HEK293 (cell line): ENCODE data around the gene MGAT5B.

Source experiments
- CTCF ChIA-PET: fragments of 350-600 bp; formaldehyde crosslinking; extraction: SDS; loops from one replicate; lab custom pipeline; 2021; ENCODE audit warnings: antibody characterized with exemption; lab: Yijun Ruan, JAX
- POLR2A ChIA-PET: fragments of 300-600 bp; formaldehyde crosslinking; extraction: SDS; loops from one replicate; lab custom pipeline; 2020; ENCODE audit warnings: antibody characterized with exemption, inconsistent platforms; lab: Yijun Ruan, JAX
- H3K27ac ChIP-seq: fragments of 200-500 bp; sonication (Bioruptor generic); 2 replicates; pipeline ENCODE4 v1.5.1; 2014; ENCODE audit warnings: low read depth, low read length, control low read depth, inconsistent platforms; ENCODE audit errors: extremely low read depth
- H3K36me3 ChIP-seq, 2 experiments: fragments of 200-500 bp in 1 of 2; sonication (Bioruptor generic) in 1 of 2; 1 replicate in 1 of 2; 2 replicates in 1 of 2; pipeline ENCODE4 v1.5.1; 2014 to 2017; ENCODE audit warnings: inconsistent platforms in 2 of 2, low read length in 2 of 2; ENCODE audit not compliant: control insufficient read depth in 2 of 2, insufficient read depth in 1 of 2
- H3K4me1 ChIP-seq: fragments of 200-500 bp; sonication (Bioruptor generic); 2 replicates; pipeline ENCODE4 v1.5.1; 2014; ENCODE audit warnings: mild to moderate bottlenecking, low read length, inconsistent platforms; ENCODE audit not compliant: control insufficient read depth, insufficient read depth
- H3K4me3 ChIP-seq: 2 replicates; pipeline ENCODE4 v1.5.1; 2011; ENCODE audit warnings: low read depth, mild to moderate bottlenecking, control low read depth, low read length, moderate library complexity
- H3K9me3 ChIP-seq: fragments of 200-500 bp; sonication (Bioruptor generic); 2 replicates; pipeline ENCODE4 v1.5.1; 2014; ENCODE audit warnings: low read depth, low read length, inconsistent platforms; ENCODE audit not compliant: control insufficient read depth, insufficient read depth
- HOXD13 ChIP-seq: sonication (generic); formaldehyde crosslinking; IDR thresholded peaks from 2 replicates; pipeline ENCODE4 v1.8.0; 2022; ENCODE audit warnings: missing genetic modification reagents, borderline replicate concordance
- KLF17 ChIP-seq: fragments of 450-650 bp; formaldehyde crosslinking; IDR thresholded peaks from 2 replicates; pipeline ENCODE4 v1.5.1; 2016; ENCODE audit warnings: missing biosample characterization, missing genetic modification characterization
- KLF8 ChIP-seq: fragments of 450-650 bp; formaldehyde crosslinking; IDR thresholded peaks from 2 replicates; pipeline ENCODE4 v1.5.1; 2016; ENCODE audit warnings: missing biosample characterization, missing genetic modification characterization
- PRDM1 ChIP-seq: fragments of 450-650 bp; formaldehyde crosslinking; IDR thresholded peaks from 2 replicates; pipeline ENCODE4; 2016; ENCODE audit warnings: missing biosample characterization, missing genetic modification characterization
- TCF7L2 ChIP-seq: IDR thresholded peaks from 2 replicates; pipeline ENCODE4 v1.6.1; 2011; ENCODE audit warnings: low read depth, mild to moderate bottlenecking, inconsistent platforms, low read length, moderate library complexity, borderline replicate concordance
- TRIM28 ChIP-seq: IDR thresholded peaks from 2 replicates; pipeline ENCODE4 v1.6.1; 2011; ENCODE audit warnings: low read length, control low read depth, borderline replicate concordance
- TSHZ1 ChIP-seq: fragments of 450-650 bp; formaldehyde crosslinking; IDR thresholded peaks from 2 replicates; pipeline ENCODE4 v1.5.1; 2016; ENCODE audit warnings: missing biosample characterization, missing genetic modification characterization, borderline replicate concordance
- ZNF114 ChIP-seq: fragments of 450-650 bp; formaldehyde crosslinking; IDR thresholded peaks from 2 replicates; pipeline ENCODE4 v1.5.0; 2017; ENCODE audit warnings: missing biosample characterization, missing genetic modification characterization
- ZNF148 ChIP-seq: fragments of 450-650 bp; formaldehyde crosslinking; IDR thresholded peaks from 2 replicates; pipeline ENCODE4 v1.5.0; 2017; ENCODE audit warnings: missing biosample characterization, missing genetic modification characterization, borderline replicate concordance
- ZNF155 ChIP-seq: fragments of 450-650 bp; formaldehyde crosslinking; IDR thresholded peaks from 2 replicates; pipeline ENCODE4 v1.5.1; 2016; ENCODE audit warnings: missing biosample characterization, missing genetic modification characterization
- ZNF2 ChIP-seq: fragments of 450-650 bp; formaldehyde crosslinking; IDR thresholded peaks from 2 replicates; pipeline ENCODE4 v1.5.1; 2016; ENCODE audit warnings: missing biosample characterization, missing genetic modification characterization
- ZNF221 ChIP-seq: fragments of 450-650 bp; formaldehyde crosslinking; IDR thresholded peaks from 2 replicates; pipeline ENCODE4 v1.5.1; 2017; ENCODE audit warnings: missing biosample characterization, missing genetic modification characterization, borderline replicate concordance
- ZNF239 ChIP-seq: fragments of 450-650 bp; formaldehyde crosslinking; IDR thresholded peaks from 2 replicates; pipeline ENCODE4 v1.5.1; 2016; ENCODE audit warnings: missing biosample characterization, missing genetic modification characterization
- ZNF26 ChIP-seq: fragments of 450-650 bp; formaldehyde crosslinking; IDR thresholded peaks from 2 replicates; pipeline ENCODE4 v1.5.1; 2016; ENCODE audit warnings: missing biosample characterization, missing genetic modification characterization
- ZNF266 ChIP-seq: fragments of 450-650 bp; formaldehyde crosslinking; IDR thresholded peaks from 2 replicates; pipeline ENCODE4 v1.5.1; 2016; ENCODE audit warnings: missing biosample characterization, missing genetic modification characterization, low read depth
- ZNF335 ChIP-seq: fragments of 450-650 bp; formaldehyde crosslinking; conservative IDR thresholded peaks from 2 replicates; pipeline ENCODE4 v1.5.1; 2016; ENCODE audit warnings: missing biosample characterization, missing genetic modification characterization
- ZNF394 ChIP-seq: fragments of 450-650 bp; formaldehyde crosslinking; IDR thresholded peaks from 2 replicates; pipeline ENCODE4 v1.5.1; 2016; ENCODE audit warnings: missing biosample characterization, missing genetic modification characterization, mild to moderate bottlenecking, moderate library complexity, borderline replicate concordance
- ZNF416 ChIP-seq: fragments of 450-650 bp; formaldehyde crosslinking; IDR thresholded peaks from 2 replicates; pipeline ENCODE4 v1.5.1; 2016; ENCODE audit warnings: missing biosample characterization, missing genetic modification characterization
- ZNF423 ChIP-seq: fragments of 450-650 bp; formaldehyde crosslinking; IDR thresholded peaks from 2 replicates; pipeline ENCODE4 v1.5.1; 2016; ENCODE audit warnings: missing biosample characterization, missing genetic modification characterization
- ZNF433 ChIP-seq: fragments of 450-650 bp; formaldehyde crosslinking; IDR thresholded peaks from 2 replicates; pipeline ENCODE4 v1.5.1; 2016; ENCODE audit warnings: missing biosample characterization, missing genetic modification characterization, low read depth
- ZNF473 ChIP-seq: fragments of 450-650 bp; formaldehyde crosslinking; IDR thresholded peaks from 2 replicates; pipeline ENCODE4 v1.5.1; 2017; ENCODE audit warnings: missing biosample characterization, missing genetic modification characterization
- ZNF513 ChIP-seq: fragments of 450-650 bp; IDR thresholded peaks from 2 replicates; pipeline ENCODE4 v1.5.1; 2018; ENCODE audit warnings: missing biosample characterization, missing genetic modification characterization
- ZNF558 ChIP-seq: fragments of 450-650 bp; formaldehyde crosslinking; IDR thresholded peaks from 2 replicates; pipeline ENCODE4 v1.5.1; 2016; ENCODE audit warnings: missing biosample characterization, missing genetic modification characterization
- ZNF571 ChIP-seq: fragments of 450-650 bp; formaldehyde crosslinking; IDR thresholded peaks from 2 replicates; pipeline ENCODE4 v1.5.0; 2017; ENCODE audit warnings: missing biosample characterization, missing genetic modification characterization
- ZNF624 ChIP-seq: fragments of 450-650 bp; formaldehyde crosslinking; IDR thresholded peaks from 2 replicates; pipeline ENCODE4 v1.5.1; 2017; ENCODE audit warnings: missing biosample characterization, missing genetic modification characterization
- ZNF768 ChIP-seq: fragments of 450-650 bp; formaldehyde crosslinking; IDR thresholded peaks from 2 replicates; pipeline ENCODE4 v1.5.1; 2018; ENCODE audit warnings: missing biosample characterization, mild to moderate bottlenecking, missing genetic modification characterization
- ZNF792 ChIP-seq: fragments of 450-650 bp; formaldehyde crosslinking; IDR thresholded peaks from 2 replicates; pipeline ENCODE4 v1.5.1; 2016; ENCODE audit warnings: missing biosample characterization, missing genetic modification characterization
- ZNF837 ChIP-seq: fragments of 450-650 bp; formaldehyde crosslinking; IDR thresholded peaks from 2 replicates; pipeline ENCODE4 v1.5.1; 2016; ENCODE audit warnings: missing biosample characterization, missing genetic modification characterization
- ZSCAN23 ChIP-seq: fragments of 450-650 bp; formaldehyde crosslinking; IDR thresholded peaks from 2 replicates; pipeline ENCODE4 v1.5.1; 2016; ENCODE audit warnings: missing biosample characterization, missing genetic modification characterization

MGAT5B gene

GRCh38 chr17:76905036-76905435 lies 36.8 kb downstream of the MGAT5B start:
- H3K36me3 ChIP-seq: no peaks in the 10 kb centered on the region
- ChIA-PET POLR2A (no interaction called here), CTCF (interaction anchor here (0.6 to 0.9 kb wide), 2 partner anchors 13 to 17 kb away, joined by 3 read pairs; no protein-coding TSS in a partner anchor)
- H3K4me3 ChIP-seq: no peak overlapping the region
- H3K27ac ChIP-seq: no peak overlapping the region
- no peak for TF ChIP-seq ZNF114 (tag by site-specific recombination)
- TF ChIP-seq ZNF433: no peak
- no peak for TF ChIP-seq HOXD13 (CRISPR knock-in tag)
- no peak for TF ChIP-seq KLF8 (tag by site-specific recombination)
- no peak for TF ChIP-seq TSHZ1
- TF ChIP-seq ZNF266 (tag by site-specific recombination): no peak
- no peak for TF ChIP-seq ZNF558 (tag by site-specific recombination)
- no peak for TF ChIP-seq ZNF513 (tag by site-specific recombination)
- TF ChIP-seq ZNF473: no peak
- no peak for TF ChIP-seq ZNF26 (tag by site-specific recombination)
- no peak for TF ChIP-seq TRIM28
- TF ChIP-seq ZNF335: no peak
- TF ChIP-seq ZSCAN23 (tag by site-specific recombination): no peak
- no peak for TF ChIP-seq ZNF792 (tag by site-specific recombination)
- TF ChIP-seq ZNF768 (tag by site-specific recombination): no peak
- no peak for TF ChIP-seq ZNF571
- no peak for TF ChIP-seq ZNF155
- TF ChIP-seq ZNF837 (tag by site-specific recombination): no peak
- no peak for TF ChIP-seq ZNF239 (tag by site-specific recombination)
- H3K9me3 ChIP-seq: no peaks in the 10 kb centered on the region
- peaks cover 6% of the 10 kb centered on the region for H3K4me1 ChIP-seq

- H3K9me3 ChIP-seq: no peaks in the 10 kb centered on the region
- no peak overlapping the region for H3K27ac ChIP-seq
- no peak overlapping the region for H3K4me3 ChIP-seq
- no peaks in the 10 kb centered on the region for H3K36me3 ChIP-seq
- peaks cover 6% of the 10 kb centered on the region for H3K4me1 ChIP-seq
- ChIA-PET POLR2A (no interaction called here), CTCF (interaction anchor here (0.9 kb wide), 1 partner anchor 13 kb away, joined by 3 read pairs; no protein-coding TSS in a partner anchor)
- TF ChIP-seq ZNF423 (tag by site-specific recombination) (no peak), ZNF416 (tag by site-specific recombination) (no peak), ZNF221 (tag by site-specific recombination) (no peak), TCF7L2 (no peak), ZNF335 (no peak), ZNF2 (tag by site-specific recombination) (no peak), KLF17 (no peak), ZNF624 (tag by site-specific recombination) (no peak), ZNF394 (no peak), PRDM1 (tag by site-specific recombination) (no peak), ZNF148 (tag by site-specific recombination) (no peak)
Measured at GRCh38 chr17:76905836-76906235, 37.6 kb downstream of the MGAT5B start.
